Stimulated activated CD8-positive, alpha-beta memory T cell treated with anti-CD3 and anti-CD28 coated beads, Interleukin-12 subunit alpha, Interleukin-12 subunit beta, amount 100 ng/mL, for 1 hour (primary cell): ENCODE measurements around the gene PRRG4.
"Not testable (repeated sequence)": the region's sequence is repeated elsewhere in the genome, so short reads cannot be mapped to it uniquely, and the experiment has no call there.

ENCODE experiments used
- DNase-seq: peaks from one replicate; pipeline ENCODE4 v3.0.0-alpha.2; 2020; ENCODE audit warnings: low read depth

PRRG4 gene

DNA sequence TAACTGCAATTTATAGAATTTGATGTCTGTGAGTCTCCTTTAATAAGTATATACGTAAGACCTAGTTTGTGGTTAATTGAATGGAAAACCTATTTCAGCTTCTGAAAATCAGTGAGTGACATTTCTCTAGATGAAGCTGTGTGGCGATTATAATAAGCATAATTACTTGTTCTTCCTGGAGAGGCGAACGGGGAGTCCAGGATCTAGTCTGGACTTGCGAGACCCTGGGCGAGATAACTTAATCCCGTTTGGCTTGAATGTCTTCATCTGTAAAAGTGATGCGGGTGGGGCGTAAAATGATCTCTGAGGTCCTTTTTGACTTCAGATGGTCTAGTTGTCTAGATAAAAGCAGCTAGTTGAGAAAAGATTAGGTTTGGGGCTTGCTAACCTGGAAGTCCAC, 1.1 kb downstream of the PRRG4 start:
- DNase-seq = no peak

GRCh38 chr11:32831221-32831620, 1.5 kb downstream of the PRRG4 start:
- no peak for DNase-seq

DNA sequence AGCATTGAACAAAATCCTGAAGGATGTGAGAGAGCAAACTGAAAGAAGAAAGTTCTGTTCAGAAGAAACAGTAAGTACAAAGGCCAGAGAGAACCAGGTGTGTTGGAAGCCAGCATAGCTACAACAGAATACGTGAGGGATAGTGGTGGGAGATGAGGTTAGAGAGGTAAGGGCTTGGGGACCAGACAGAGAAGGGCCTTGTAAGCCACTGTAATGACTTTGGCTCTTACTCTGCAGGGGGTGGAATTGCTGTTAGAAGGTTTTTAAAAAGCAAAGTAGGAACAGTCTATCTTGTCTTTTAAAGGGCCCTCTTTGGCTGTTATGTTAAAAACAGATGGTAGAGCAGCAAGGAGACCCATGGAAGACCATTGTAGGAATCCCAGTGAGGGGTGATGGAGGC, 4.2 kb downstream of the PRRG4 start:
- no peak for DNase-seq

DNA sequence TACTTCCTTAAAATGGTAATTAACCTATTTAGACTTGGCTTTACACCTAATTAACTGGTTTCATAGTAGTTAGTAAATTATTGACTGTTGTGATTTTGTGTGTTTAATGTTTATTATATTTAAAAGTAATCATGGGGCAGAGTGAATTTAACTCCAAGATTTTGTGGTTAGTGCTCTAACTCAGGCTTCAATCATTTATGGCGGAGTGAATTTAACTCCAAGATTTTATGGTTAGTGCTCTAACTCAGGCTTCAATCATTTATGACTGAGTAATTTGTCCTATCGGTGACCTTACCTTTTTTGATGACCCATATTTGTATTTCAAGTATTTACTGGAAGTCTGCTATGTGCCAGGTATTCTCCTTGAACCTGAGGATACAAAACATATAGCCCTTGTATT, 7.2 kb downstream of the PRRG4 start:
- DNase-seq = no peak

DNA sequence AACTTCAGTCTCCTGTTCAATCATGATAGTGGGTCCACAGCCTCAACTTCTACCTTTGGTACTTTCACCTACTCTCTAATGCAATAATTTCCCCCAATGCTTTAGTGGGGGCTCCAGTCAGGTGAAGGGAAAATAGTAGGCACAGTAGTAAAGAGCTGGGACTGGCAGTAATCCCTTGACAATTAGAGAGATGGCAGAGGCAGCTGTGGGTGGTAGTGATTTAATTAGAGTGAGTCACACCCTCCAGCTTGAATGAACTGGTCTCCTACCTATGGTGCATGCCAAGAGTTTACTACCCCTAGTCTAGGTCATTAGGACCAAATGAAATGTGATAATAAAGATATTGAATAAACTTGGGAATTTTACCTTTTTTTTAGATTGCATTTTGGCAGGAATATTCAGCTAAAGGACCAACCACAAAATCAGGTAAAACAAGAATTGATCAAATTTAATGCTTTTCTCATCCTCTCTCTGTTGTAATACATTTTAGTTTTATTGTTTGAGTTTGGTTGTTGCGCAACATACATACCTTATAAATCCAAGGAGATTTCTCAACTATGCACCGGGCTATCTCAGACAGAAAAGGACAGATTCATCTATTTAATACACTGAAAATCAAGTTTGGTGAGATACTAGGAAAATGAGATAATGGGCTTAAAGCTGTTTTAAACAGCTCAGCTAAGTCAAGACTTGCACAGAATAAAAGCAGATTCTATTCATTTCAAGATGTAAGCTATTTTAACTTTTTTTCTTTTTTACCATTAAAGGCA, 9.0 kb downstream of the PRRG4 start:
- DNase-seq = no peak

- no peak for DNase-seq
These were observed 9.6 kb downstream of the PRRG4 start for GRCh38 chr11:32839308-32839707.

DNA sequence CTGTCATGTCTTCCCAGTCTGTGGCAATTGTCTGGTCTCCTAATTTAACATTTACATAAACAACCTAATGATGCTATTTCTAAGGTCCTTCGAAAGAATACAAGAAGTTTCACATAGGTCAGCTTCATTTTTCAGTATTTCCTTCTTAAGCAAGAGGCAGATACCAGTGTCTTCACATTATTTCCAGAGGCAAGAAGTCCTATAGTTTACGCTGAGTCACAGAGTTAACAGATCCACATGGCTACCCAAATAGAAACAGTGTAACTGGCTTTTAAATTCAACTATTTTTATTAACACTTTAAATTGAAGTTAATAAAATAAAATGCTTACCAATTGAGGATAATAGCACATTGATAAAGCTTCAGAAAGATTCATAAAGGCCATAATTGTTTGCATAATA, 10.9 kb downstream of the PRRG4 start:
- DNase-seq = no peak

DNA sequence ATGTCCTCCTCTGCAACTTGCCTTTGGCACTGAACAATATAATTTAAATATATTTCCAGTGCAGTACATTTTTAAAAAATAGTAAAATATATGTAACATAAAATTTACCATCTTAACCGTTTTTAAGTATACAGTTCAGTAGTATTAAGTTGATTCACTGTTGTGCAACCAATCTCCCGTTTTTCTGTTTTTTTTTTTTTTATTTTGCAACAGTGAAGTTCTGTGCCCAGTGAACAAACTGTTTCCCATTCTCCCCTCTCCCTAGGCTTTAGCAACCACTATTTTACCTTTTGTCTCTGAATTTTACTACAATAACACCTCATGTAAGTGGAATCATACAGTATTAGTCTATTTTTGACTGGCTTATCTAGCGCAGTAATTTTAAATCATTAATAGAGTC, 13.8 kb downstream of the PRRG4 start:
- no peak for DNase-seq

- no peak for DNase-seq
These were observed 17.8 kb downstream of the PRRG4 start for GRCh38 chr11:32847511-32847910.

DNA sequence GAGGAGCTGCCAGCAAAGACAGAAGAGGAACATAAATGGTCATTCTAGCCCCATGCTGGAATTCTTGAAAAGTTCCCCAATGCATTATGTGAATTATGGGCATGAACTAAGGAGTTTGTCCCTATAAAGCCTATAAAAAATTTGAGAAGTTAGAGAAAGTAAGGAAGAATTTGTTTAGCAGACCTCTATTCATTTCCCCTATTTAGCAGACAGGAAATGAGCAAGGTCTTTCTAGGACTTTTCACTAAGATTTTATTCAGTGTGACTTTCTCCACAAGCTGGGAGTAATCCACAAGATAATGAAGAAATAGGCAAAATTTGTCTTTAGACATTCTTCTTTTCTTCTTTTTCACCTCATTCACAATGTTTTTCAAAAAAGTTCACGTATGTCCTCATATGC, 20.0 kb downstream of the PRRG4 start:
- no peak for DNase-seq

DNA sequence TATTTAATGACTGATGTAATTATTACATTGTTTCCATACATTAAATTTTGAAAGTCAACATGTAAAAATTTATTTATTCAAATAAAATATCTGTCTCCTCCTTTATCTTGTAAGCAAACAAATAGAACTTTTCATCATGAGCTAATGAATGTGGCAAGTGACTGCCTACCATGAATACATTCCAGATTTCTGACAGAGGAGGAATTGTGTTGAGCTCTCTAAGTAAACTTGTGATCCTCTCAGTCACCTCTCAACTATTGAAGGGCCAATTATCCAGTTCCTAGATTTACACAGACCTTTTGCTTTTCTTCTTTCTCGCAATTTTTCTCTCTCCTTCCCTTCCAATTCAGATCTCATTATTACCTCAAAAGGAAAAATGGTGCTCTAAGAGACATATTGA, 21.5 kb downstream of the PRRG4 start:
- DNase-seq = no peak

GRCh38 chr11:32852207-32852606, 22.5 kb downstream of the PRRG4 start:
- DNase-seq = no peak

- DNase-seq = no peak
These were observed 25.9 kb downstream of the PRRG4 start for GRCh38 chr11:32855601-32856000.

- no peak for DNase-seq
These were observed 29.0 kb downstream of the PRRG4 start for GRCh38 chr11:32858731-32859130.

DNA sequence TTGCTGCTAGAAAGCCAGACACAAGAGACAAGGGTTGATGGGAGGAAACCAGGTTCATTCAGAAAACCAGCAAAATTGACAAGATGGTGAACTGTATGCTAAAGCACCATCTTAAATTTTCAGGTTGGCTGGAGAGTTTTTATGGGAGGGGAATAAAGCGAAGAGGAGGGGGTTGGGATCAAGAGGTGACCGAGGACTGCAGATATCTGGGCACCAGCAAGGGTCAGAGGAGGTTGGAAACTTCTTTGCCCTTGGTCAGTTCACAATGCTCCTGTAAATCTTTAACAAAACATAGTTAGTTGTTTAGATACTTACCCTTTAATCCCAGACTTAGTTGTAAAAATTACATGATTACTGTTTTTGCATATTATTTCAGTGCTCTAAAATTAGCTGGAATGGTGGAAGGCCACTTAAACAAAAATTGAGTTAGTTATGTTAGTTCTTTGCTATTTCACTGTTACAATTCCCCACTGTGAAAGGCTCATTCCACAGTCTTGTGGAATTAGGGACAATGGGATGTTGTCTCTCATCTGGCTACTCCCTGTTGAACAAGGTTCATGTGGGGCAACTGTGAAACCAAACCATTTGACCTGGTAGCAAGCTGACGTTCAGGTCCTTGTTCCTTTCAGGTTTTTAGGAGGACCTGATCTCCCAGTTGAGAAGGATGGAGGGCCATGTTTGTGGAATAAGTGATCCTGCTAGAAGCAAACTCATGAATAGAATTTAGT, 32.3 kb downstream of the PRRG4 start:
- no peak for DNase-seq

DNA sequence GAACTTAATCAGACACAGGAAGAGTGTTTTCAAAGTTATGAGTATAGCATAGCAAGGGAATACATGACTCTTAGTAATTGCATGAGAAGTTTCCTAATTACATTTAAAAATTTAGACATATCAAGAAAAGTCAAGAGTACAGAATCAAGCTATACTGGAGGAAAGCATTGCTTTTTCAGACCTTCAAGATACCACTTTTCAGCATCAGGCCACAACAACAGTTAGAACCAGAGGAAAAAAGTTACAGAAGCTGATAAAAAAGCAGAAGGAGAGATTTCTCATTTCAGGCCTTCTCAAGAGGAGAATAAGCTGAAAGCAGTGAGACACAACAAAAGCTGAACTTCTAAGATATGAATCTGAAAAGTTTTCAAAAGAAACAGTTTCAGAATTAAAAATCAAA, 34.8 kb downstream of the PRRG4 start:
- DNase-seq = no peak

- DNase-seq = not testable (repeated sequence)
These were observed 39.0 kb downstream of the PRRG4 start for GRCh38 chr11:32868752-32869151.

DNA sequence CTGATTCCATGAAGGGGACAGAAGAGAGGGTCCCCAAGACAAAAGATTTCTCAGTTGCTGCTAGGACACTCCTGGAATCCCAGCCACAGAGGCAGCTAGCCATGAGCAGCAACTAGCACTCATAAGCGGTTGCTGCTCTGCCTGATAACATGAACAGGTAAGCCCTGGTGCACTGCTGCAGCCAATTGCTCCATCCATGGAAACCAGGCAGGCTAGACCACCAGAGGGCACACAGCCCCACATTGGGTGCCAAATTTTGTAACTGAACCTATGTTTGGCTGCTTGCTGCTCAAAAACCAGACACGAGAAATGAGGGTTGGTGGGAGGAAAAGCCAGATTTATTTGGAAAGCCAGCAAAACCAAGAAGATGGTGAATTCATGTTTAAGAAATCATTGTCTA, 40.9 kb downstream of the PRRG4 start:
- DNase-seq = peak; percentile 4

DNA sequence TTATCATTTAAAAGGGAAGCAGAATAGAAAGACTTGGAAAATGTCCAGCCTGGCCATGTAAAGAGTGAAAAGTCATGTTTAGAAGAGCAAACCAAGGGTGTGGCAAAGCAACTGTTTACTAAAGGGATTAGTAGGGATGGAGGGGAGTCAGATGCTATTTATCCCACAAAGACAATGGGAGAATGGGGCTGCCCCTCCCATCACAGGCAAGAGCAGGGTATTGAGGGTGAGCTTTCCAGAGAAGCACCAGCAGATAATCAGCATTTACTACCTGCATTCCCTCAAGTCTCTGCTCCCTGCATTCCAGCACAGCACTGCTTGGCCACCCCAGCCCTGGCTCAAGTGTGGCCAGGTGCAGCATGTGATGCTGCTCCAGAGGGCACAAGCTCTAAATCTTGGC, 44.4 kb downstream of the PRRG4 start:
- no peak for DNase-seq

DNA sequence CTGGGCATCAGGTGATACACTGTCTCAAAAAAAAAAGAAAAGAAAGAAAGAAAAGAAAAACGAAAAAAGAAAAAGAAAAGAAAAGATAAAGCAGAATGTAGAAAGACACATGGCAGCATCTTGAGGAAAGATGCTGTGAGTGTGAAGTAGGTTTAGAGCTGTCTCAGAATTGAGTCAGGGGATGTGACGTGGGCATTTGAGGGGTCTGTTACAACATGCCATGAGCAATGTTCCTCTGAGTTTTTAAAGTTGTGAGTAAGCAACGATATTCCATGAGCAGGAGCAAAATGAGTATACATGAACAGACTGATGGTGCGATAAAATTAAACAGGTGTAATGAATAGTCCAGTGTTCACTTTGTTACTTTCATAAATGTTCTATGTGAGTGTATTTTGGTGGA, 51.6 kb downstream of the PRRG4 start:
- no peak for DNase-seq

DNA sequence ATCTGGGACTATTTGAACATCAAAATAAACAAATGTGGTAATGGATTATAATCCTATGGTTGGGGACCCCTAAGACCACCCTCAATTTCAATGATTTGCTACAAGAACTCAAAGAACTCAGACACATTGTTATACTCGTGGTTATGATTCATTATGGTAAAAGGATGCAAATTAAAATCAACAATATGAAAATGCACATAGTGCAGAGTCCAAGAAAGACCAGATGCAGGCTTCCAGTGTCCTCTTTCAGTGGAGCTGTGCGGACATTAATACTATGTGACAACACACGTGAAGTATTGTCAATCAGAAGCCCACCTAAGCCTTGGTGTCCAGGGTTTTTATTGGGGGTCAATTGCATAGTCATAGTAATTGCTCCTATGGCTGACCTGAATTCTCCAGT, 53.7 kb downstream of the PRRG4 start:
- DNase-seq = no peak

GRCh38 chr11:32884023-32884422, 54.3 kb downstream of the PRRG4 start:
- no peak for DNase-seq

DNA sequence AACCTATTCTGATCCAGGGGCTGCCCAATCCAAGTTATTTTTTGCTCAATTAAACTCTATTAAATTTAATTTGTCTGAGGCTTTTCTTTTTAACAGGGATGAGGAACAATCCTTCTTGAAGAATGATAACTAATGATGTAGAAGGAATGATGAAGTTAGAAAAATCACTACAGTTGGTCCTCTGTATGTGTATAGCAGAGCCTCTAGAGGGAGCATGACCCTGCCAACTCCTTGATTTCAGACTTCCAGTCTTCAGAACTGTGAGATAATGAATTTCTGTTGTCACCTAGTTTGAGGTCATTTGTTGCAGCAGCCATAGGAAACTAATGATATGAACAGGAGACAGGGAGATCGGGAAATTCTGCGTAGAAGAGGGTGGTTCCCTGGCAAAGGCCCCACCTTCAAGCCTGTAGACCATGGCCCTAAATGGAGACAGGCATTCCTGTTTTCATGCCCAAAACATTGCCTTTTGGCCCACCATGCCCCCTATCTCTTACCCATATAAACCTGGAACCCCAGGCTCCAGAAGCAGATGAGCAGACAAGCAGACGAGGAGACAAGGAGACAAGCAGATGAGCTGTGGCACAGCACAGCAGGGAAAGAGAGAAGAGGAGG, 55.1 kb downstream of the PRRG4 start:
- no peak for DNase-seq
